Heart left ventricle (tissue), 16 donors: ENCODE data around the gene PMM2. TPM values are rescaled to one million over a fixed set of nuclear protein-coding genes. Genes with fewer than 3 reads are reported as not detected.
A peak's percentile ranks its signal among the peaks of the same experiment; 100 is the strongest.

ENCODE experiments used
- ATAC-seq, 4 donors: fragments of 200-7000 bp; cut with Tn5 transposase; one replicate each; pipeline ENCODE4 v1.9.1; 2020 to 2022; ENCODE audit warnings: moderate library complexity in 4 of 4, mild to moderate bottlenecking in 3 of 4, moderate number of reproducible peaks in 1 of 4
- DNase-seq, 5 donors: peaks; one replicate each; pipeline ENCODE4 v3.0.0-alpha.2; 2020
- H3K27ac ChIP-seq, 12 donors: fragments of 200-600 bp; sonication (generic) in 4 of 12; one replicate each; pipeline versions ENCODE4 v1.5.0 to v1.8.0; 2016 to 2022; ENCODE audit warnings: mild to moderate bottlenecking in 2 of 12
- H3K27me3 ChIP-seq, 9 donors: fragments of 200-600 bp; sonication (generic) in 2 of 9; one replicate each; pipeline versions ENCODE4 v1.5.1 to v1.8.0; 2016 to 2022; ENCODE audit warnings: mild to moderate bottlenecking in 3 of 9
- H3K36me3 ChIP-seq, 9 donors: fragments of 200-600 bp; sonication (generic) in 2 of 9; one replicate each; pipeline versions ENCODE4 v1.5.0 to v1.8.0; 2018 to 2022; ENCODE audit warnings: mild to moderate bottlenecking in 2 of 9
- H3K4me1 ChIP-seq, 12 donors: fragments of 200-600 bp; sonication (generic) in 4 of 12; one replicate each; pipeline versions ENCODE4 v1.5.0 to v1.8.0; 2016 to 2022; ENCODE audit warnings: mild to moderate bottlenecking in 3 of 12
- H3K4me3 ChIP-seq, 12 donors: fragments of 200-600 bp; sonication (generic) in 4 of 12; one replicate each; pipeline versions ENCODE4 v1.5.0 to v1.8.0; 2017 to 2022; ENCODE audit warnings: mild to moderate bottlenecking in 9 of 12, moderate library complexity in 4 of 12
- H3K9me3 ChIP-seq, 12 donors: fragments of 200-600 bp; sonication (generic) in 4 of 12; one replicate each; pipeline versions ENCODE4 v1.5.0 to v1.8.0; 2016 to 2022; ENCODE audit warnings: mild to moderate bottlenecking in 1 of 12
- CTCF ChIP-seq, 12 donors: fragments of 200-600 bp; sonication (generic) in 4 of 12; IDR thresholded peaks; one replicate each; pipeline versions ENCODE4 v1.5.0 to v1.8.0; 2018 to 2022; ENCODE audit warnings: antibody characterized with exemption in 12 of 12, mild to moderate bottlenecking in 5 of 12
- POLR2A ChIP-seq, 2 donors: fragments of 450-650 bp; IDR thresholded peaks; one replicate each; pipeline ENCODE4 v1.6.1; 2017; ENCODE audit warnings: antibody characterized with exemption in 2 of 2, mild to moderate bottlenecking in 2 of 2, moderate library complexity in 2 of 2
- WGBS, 4 donors: extraction: QIAGEN DNeasy Blood & Tissue Kit in 2 of 4; methylation state at CpG; one replicate each; pipeline versions ENCODE4 v1.1.5 to v1.1.7; 2013 to 2018; 5-methylcytosine and 5-hydroxymethylcytosine counted together
- intact Hi-C, 10 donors: fragments of 100-400 bp; cut with DNase I; formaldehyde crosslinking; loops; one replicate each; pipeline versions ENCODE4 v1.11.1 to v1.14.2; 2022
- polyA plus RNA-seq, 2 donors: library from polyadenylated mRNA; stranded (reverse); fragments of 200-250 nt; gene quantifications; one replicate each; pipeline ENCODE4 v1.2.3, GENCODE V29; 2013
- total RNA-seq, 9 donors: library from RNA; depleted of rRNA in 2 of 9; stranded (reverse); fragments of >200 nt in 2 of 9; fragmentation: NEBNext Ultra II Directional in 3 of 9; extraction: Animal tissue kit (Norgen Biotek cat#: 25700) in 3 of 9; gene quantifications; one replicate each; pipeline versions ENCODE4 v1.1.0 to v1.2.4, GENCODE V29; 2016 to 2023
- donor health status: ischemic (EF 13 %, LVEDD 7.1; RV severe dilation, severe dysfunction).
- donor health status: healthy with polysubstance abuse.
- donor health status: DM: no; HTN: yes; CAD: no.
- donor health status: DM: no; HTN: no; CAD: no.
- donor health status: ischemic (EF 25% LVEDD 6.9; RV normal size, moderate dysfunction).
- donor health status: ischemic (EF 25% LVEDD 5.7; RV mildly dilated, moderate dysfunction).
- donor health status: healthy.
- donor health status: DM: yes; HTN: yes; CAD: no.
- donor health status: ischemic (EF 35%, LVEDD 5.7; RV mildly dilated, moderate dysfunction).
- donor health status: nonischemic (EF 11% LVEDD 7.7; RV severe dilation, severe dysfunction).
- donor health status: DM: yes; HTN: yes; CAD: no.
- donor health status: PGD.
- donor health status: ischemic (EF 29% LVEDD 5.4; RV normal size, mild dysfunction).
- donor health status: nonischemic (EF 23%, LVEDD 6.1; RV moderate dilation, normal function).

PMM2 gene
- total and polyA plus RNA-seq, 11 donors, result 9.8 to 29.4 (median 13.4) TPM

DNA sequence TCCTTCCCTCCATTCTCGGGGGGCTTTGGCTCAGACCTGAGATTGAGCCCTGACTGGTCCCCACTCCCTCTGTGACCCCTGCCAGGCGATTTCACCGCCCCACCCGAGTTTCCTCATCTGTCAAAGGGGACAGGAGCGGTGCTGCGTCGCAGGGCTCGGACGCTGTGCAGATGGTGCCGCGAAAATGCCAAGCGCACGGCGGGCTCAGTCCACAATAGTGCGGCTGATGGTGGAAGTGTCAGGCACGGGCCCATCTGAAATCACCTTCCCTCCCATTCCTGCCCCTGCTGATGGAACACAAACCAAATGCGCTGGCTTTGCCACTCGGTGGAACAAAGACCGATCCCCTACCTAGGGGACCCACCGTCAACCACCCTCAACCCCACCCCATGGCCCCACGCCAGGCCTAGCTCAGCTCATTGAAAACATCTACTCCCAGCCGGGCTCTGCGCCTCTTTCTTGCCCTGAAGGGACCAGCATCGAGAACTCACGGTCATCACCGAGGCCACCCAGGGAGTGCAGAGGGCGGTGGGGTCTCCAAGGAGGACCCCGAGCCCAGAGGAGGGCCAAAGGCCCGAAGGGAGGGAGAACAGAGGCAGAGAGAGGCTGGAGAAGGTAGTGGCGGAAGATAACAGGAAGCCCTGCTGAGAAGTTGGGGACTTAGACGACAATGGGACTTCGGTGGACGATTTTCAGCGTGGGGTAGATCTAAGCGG is 69.7 kb downstream of the PMM2 start:
- H3K27ac ChIP-seq, result peak overlapping the region; percentile 28 to 95 (median 90)
- TF ChIP-seq CTCF (IDR thresholded peaks at IDR 0.05) (no peak), POLR2A (IDR thresholded peaks at IDR 0.05) (no peak)
- no peaks in the 10 kb centered on the region for H3K36me3 ChIP-seq
- intact Hi-C loops, result loop anchor here in 5 of 10 donors (5.0 kb wide), 1 partner anchor 70 kb away; the partner anchor contains the start of genes PMM2 (in 5 of the 5) and TMEM186 (in 5 of the 5)
- peaks cover 0 to 71% (median 49%) of the 10 kb centered on the region in 12 donors for H3K4me1 ChIP-seq
- peak overlapping the region; percentile 60 to 97 (median 74) for H3K4me3 ChIP-seq
- DNase-seq, result peak in 4 of 5 donors; percentile 51 to 67 (median 59)
- 12 to 20% (median 15%) methylated on average over 32 to 35 of the region's 35 CpGs for WGBS, 4 donors
- H3K9me3 ChIP-seq, result no peaks in the 10 kb centered on the region
- no peak for ATAC-seq
- no peaks in the 10 kb centered on the region for H3K27me3 ChIP-seq

- no peaks in the 10 kb centered on the region for H3K36me3 ChIP-seq
- 0 to 4% (median 1%) methylated on average over 15 to 16 of the region's 16 CpGs for WGBS, 4 donors
- intact Hi-C loops, result loop anchor here in 6 of 10 donors (2.0 to 5.0 kb wide), 3 partner anchors 25 to 71 kb away; partner anchors contain the start of genes PMM2 (in 6 of the 6) and TMEM186 (in 6 of the 6)
- H3K4me1 ChIP-seq, result peaks cover 0 to 70% (median 48%) of the 10 kb centered on the region in 12 donors
- ATAC-seq, result no peak
- no peaks in the 10 kb centered on the region for H3K9me3 ChIP-seq
- TF ChIP-seq POLR2A (IDR thresholded peaks at IDR 0.05), result no peak
- no peak for TF ChIP-seq CTCF (IDR thresholded peaks at IDR 0.05)
- peak overlapping the region; percentile 28 to 95 (median 90) for H3K27ac ChIP-seq
- H3K4me3 ChIP-seq, result peak overlapping the region; percentile 60 to 97 (median 74)
- no peak for DNase-seq
- H3K27me3 ChIP-seq, result no peaks in the 10 kb centered on the region
These were observed 70.3 kb downstream of the PMM2 start for GRCh38 chr16:8867932-8868415.

DNA sequence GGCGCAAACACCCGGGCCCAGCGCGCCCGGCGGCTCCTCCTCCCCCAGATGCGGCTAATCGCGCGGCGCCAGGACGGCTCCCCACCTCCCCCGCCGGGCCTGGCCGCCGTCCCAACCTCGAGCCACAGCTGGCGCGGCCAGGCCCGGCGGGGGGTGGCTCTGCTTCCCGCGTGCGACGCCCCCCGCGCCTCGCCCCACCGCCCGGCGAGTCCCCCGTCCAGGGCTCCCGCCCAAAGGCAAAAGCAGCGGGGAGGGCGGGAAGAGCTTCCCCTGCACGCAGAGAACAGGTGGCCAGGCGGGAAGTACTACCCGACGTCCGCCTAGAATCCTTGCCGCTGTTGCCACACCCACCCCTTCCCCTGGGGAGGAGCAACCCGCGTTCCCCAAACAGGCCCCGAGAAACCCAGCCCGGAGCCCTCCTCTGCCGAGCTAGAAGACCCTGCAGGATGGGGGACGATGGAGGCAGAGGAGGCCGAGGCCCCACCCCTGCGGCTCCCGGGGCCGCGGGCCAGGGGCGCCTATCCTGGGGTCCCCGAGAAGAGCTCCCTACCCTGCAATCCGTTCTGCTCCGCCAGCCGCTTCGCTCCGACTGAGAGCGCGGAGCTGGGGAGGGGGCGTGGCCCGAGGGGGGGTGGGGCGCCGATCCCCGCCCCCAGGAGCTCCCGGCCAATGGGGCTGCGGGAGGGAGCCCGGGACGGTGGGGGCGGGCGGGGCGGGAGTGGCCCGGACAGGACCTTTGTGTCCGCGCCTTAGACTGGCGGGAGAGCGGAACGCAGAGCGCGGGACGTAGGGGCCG is 71.0 kb downstream of the PMM2 start, which contains the start of gene CARHSP1:
TSS of gene CARHSP1 (minus strand) at position 591 of the 796 bp plus-strand sequence. CDS start 9,678 bp downstream, outside the sequence.
- H3K36me3 ChIP-seq, result no peaks in the 10 kb centered on the region
- no peaks in the 10 kb centered on the region for H3K27me3 ChIP-seq
- intact Hi-C loops, result loop anchor here in 6 of 10 donors (2.0 to 5.0 kb wide), 3 partner anchors 26 to 72 kb away; partner anchors contain the start of genes PMM2 (in 6 of the 6) and TMEM186 (in 6 of the 6)
- peaks cover 0 to 65% (median 42%) of the 10 kb centered on the region in 12 donors for H3K4me1 ChIP-seq
- TF ChIP-seq POLR2A (IDR thresholded peaks at IDR 0.05) (peak in 1 of 2 donors; percentile 65), CTCF (IDR thresholded peaks at IDR 0.05) (no peak)
- no peaks in the 10 kb centered on the region for H3K9me3 ChIP-seq
- peak; percentile 88 to 92 (median 90) for ATAC-seq
- peak within 1 kb of the TSS; percentile 60 to 97 (median 74) for H3K4me3 ChIP-seq
- WGBS, 4 donors, result 0 to 2% (median 1%) methylated on average over 5 to 83 of the region's 83 CpGs
- peak; percentile 89 to 92 (median 90) for DNase-seq
- peak within 1 kb of the TSS; percentile 28 to 95 (median 90) for H3K27ac ChIP-seq
